ENCODE measurements around the gene EFNB1.

The EFNB1 gene

DNA sequence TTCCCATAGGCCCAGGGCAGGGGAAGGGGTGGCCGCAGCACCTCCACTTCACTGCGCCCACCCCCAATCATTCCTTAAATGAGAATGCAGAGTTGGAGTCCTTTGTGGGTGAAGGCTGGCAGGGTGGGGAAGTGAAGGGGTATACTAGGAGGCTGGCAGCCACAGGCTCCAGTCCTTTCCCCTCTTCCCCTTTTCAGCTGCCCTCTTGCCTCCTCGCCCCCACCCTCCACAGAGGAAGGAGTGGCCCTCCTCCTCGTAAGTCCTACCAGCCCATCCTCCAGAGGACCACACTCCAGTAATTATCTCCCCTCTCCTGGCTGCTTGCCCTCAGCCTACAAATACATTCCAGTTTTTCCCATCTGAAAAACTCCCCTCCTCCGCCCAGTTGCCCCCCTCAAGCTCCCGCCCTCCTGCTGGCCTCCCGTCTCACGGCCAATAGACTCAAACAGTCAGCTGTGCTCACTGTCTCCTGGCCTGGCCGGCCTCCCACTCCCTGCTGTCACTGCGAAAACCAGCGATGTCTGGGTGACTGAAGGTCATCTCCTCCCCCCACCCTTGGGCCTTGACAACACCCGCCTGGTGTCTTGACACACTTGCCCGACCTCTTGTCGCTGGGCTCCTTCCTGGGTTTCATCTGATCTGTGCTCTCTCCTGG lies 38.8 kb downstream of the EFNB1 start:
- Histone ChIP-seq H3K9me3 (ENCODE audit: control insufficient read depth, low read length) (no peaks in the 10 kb centered on the region), H3K27me3 (ENCODE audit: control insufficient read depth, insufficient read depth, low read length, poor library complexity, severe bottlenecking) (no peaks in the 10 kb centered on the region), H3K4me3 (ENCODE audit: insufficient read depth, low read depth, low read length) (no peak overlapping the region), H3K36me3 (ENCODE audit: control insufficient read depth, insufficient read depth, low read length) (no peaks in the 10 kb centered on the region), H3K4me1 (ENCODE audit: control insufficient read depth, insufficient read depth, low read length) (peaks cover 9% of the 10 kb centered on the region), H3K27ac (ENCODE audit: insufficient read depth, low read depth, low read length, poor library complexity, severe bottlenecking) (no peak overlapping the region)
- WGBS, 2 experiments, result 27 to 38% methylated on average over 13 of the region's 14 CpGs

DNA sequence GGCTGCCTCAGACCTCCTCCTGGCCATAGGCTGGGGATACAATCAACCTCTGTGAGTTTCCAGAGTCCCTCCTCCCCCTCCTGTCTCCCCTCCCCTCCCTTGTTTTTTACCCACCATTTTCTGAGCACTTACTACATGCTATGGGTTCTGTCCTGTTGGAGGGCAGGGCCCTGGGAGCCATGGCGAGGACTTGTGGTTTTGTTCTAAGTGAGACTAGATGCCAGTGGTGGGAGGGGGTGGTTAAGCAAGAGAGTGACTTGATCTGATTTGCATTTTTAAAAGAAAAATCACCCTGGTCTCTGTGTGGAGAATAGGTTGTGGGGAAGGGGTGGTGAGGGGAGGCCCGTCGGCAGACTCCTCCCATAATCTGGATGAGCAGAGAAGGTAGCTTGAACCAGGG lies 39.5 kb downstream of the EFNB1 start:
- H3K27ac ChIP-seq (ENCODE audit: insufficient read depth, low read depth, low read length, poor library complexity, severe bottlenecking), result no peak overlapping the region
- peaks cover 9% of the 10 kb centered on the region for H3K4me1 ChIP-seq (ENCODE audit: control insufficient read depth, insufficient read depth, low read length)
- no peaks in the 10 kb centered on the region for H3K36me3 ChIP-seq (ENCODE audit: control insufficient read depth, insufficient read depth, low read length)
- H3K4me3 ChIP-seq (ENCODE audit: insufficient read depth, low read depth, low read length), result no peak overlapping the region
- no peaks in the 10 kb centered on the region for H3K9me3 ChIP-seq (ENCODE audit: control insufficient read depth, low read length)
- no peaks in the 10 kb centered on the region for H3K27me3 ChIP-seq (ENCODE audit: control insufficient read depth, insufficient read depth, low read length, poor library complexity, severe bottlenecking)
- 79 to 83% methylated on average over 3 of the region's 3 CpGs for WGBS, 2 experiments

DNA sequence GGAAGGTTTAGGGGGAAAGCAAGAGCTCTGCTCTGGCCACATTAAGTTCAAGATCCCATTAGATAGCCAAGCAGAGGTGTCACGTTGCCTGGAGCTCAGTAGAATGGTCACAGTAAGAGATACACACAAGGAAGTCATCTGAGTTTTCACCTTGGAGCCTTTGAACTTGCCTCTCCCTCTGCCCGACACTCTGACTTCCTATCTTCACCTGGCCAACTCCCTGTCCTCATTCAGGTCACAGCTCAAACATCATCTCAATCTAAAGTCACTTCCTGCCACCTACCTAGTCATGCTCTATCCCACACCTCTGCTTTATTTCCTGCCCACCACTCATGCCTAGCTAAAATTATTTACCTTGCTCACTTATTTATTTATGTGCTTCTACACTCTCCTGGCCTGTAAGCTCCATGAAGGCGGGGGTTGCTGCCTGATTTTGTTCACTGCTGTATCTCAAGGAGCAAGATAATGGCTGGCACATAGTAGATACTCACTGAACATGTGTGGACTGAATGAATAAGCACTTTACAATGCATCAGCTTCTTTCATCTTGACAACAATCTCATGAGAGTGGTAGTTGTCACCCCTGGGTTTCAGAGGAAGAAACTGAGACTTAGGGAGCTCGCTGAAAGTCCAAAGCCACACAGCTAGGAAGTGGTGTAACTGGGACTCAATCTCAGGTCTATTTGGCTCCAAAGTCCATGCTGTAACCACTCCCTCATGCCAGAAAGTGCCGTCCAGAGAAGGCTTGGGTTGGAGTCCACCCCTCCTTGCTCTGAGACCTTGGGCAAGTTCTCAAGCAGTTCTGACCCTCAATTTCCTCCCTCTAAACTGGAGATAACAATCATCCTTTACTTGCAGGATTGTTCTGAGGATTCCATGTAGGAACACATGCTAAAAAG lies 40.3 kb downstream of the EFNB1 start:
- WGBS, 2 experiments, result 86 to 89% methylated on average over 5 of the region's 5 CpGs
- H3K36me3 ChIP-seq (ENCODE audit: control insufficient read depth, insufficient read depth, low read length), result no peaks in the 10 kb centered on the region
- no peak overlapping the region for H3K4me3 ChIP-seq (ENCODE audit: insufficient read depth, low read depth, low read length)
- H3K4me1 ChIP-seq (ENCODE audit: control insufficient read depth, insufficient read depth, low read length), result peaks cover 9% of the 10 kb centered on the region
- no peak overlapping the region for H3K27ac ChIP-seq (ENCODE audit: insufficient read depth, low read depth, low read length, poor library complexity, severe bottlenecking)
- no peaks in the 10 kb centered on the region for H3K9me3 ChIP-seq (ENCODE audit: control insufficient read depth, low read length)
- H3K27me3 ChIP-seq (ENCODE audit: control insufficient read depth, insufficient read depth, low read length, poor library complexity, severe bottlenecking), result no peaks in the 10 kb centered on the region

DNA sequence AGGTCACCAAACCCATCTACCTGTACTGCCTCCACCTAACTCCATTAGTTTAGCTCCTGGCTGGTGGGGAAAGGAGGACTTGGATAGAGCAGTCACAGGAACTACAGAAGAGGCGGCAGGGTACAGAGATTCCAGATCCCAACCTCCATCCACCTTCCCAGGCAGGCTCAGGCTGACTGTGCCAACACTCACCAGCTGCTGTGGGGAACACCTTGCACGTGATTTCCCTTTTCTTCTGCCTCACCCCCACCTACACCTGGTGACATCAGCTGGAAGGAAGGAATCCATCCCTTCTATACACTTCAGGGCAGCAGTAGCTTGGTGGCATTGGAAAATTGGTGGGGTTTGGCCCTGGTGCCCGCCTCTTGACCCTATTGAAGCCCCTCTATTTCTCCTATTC lies 41.5 kb downstream of the EFNB1 start:
- WGBS, 2 experiments, result 91 to 92% methylated on average over 2 to 3 of the region's 3 CpGs
- no peaks in the 10 kb centered on the region for H3K36me3 ChIP-seq (ENCODE audit: control insufficient read depth, insufficient read depth, low read length)
- no peaks in the 10 kb centered on the region for H3K9me3 ChIP-seq (ENCODE audit: control insufficient read depth, low read length)
- no peak overlapping the region for H3K4me3 ChIP-seq (ENCODE audit: insufficient read depth, low read depth, low read length)
- no peak overlapping the region for H3K27ac ChIP-seq (ENCODE audit: insufficient read depth, low read depth, low read length, poor library complexity, severe bottlenecking)
- H3K4me1 ChIP-seq (ENCODE audit: control insufficient read depth, insufficient read depth, low read length), result peaks cover 9% of the 10 kb centered on the region
- no peaks in the 10 kb centered on the region for H3K27me3 ChIP-seq (ENCODE audit: control insufficient read depth, insufficient read depth, low read length, poor library complexity, severe bottlenecking)

DNA sequence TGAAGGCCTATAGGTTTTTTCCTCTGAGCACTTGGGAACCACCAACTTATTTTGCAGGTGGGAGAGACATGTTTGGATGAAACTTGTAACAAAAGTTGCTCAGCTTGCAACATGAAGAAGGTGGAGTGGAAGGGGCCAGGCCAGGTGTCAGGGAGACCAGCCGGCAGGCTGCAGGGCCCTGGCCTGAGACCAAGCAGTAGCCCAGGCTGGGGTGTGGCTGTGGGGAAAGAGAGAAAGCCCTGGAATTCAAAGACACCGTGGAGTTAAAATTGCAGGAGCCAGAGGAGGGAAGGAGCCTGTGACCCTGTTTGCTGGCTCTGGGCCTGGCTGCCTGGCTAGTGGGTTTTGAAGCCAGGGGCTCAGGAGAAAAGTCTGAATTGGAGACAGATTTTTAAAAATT lies 43.4 kb downstream of the EFNB1 start:
- Histone ChIP-seq H3K4me1 (ENCODE audit: control insufficient read depth, insufficient read depth, low read length) (peaks cover 9% of the 10 kb centered on the region), H3K4me3 (ENCODE audit: insufficient read depth, low read depth, low read length) (no peak overlapping the region), H3K27ac (ENCODE audit: insufficient read depth, low read depth, low read length, poor library complexity, severe bottlenecking) (no peak overlapping the region), H3K27me3 (ENCODE audit: control insufficient read depth, insufficient read depth, low read length, poor library complexity, severe bottlenecking) (no peaks in the 10 kb centered on the region), H3K9me3 (ENCODE audit: control insufficient read depth, low read length) (no peaks in the 10 kb centered on the region), H3K36me3 (ENCODE audit: control insufficient read depth, insufficient read depth, low read length) (no peaks in the 10 kb centered on the region)
- WGBS, 2 experiments, result 33 to 40% methylated on average over 2 of the region's 2 CpGs

DNA sequence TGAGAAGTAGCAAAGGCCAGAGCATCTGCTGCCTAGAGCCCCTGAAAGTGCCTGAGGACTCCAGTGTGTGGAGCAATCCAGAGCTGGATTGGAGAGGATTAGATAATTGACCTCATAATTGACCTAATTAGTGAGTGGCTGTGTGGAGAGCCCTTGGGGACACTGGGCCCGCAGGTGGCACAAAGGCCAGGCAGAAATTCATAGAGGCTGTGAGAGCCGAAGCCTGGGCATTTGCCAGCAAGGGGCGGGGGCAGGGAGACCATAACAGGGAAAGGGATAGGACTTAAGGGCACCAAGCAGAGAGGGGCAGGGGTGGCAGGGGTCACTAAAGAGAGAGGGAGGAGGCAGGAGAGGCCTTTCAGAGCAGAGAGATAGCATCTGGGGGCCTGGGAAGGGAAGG lies 45.3 kb downstream of the EFNB1 start:
- Histone ChIP-seq H3K4me1 (ENCODE audit: control insufficient read depth, insufficient read depth, low read length) (no peaks in the 10 kb centered on the region), H3K4me3 (ENCODE audit: insufficient read depth, low read depth, low read length) (no peak overlapping the region), H3K27me3 (ENCODE audit: control insufficient read depth, insufficient read depth, low read length, poor library complexity, severe bottlenecking) (no peaks in the 10 kb centered on the region), H3K36me3 (ENCODE audit: control insufficient read depth, insufficient read depth, low read length) (no peaks in the 10 kb centered on the region), H3K9me3 (ENCODE audit: control insufficient read depth, low read length) (no peaks in the 10 kb centered on the region), H3K27ac (ENCODE audit: insufficient read depth, low read depth, low read length, poor library complexity, severe bottlenecking) (no peak overlapping the region)
- 94 to 97% methylated on average over 3 of the region's 3 CpGs for WGBS, 2 experiments

DNA sequence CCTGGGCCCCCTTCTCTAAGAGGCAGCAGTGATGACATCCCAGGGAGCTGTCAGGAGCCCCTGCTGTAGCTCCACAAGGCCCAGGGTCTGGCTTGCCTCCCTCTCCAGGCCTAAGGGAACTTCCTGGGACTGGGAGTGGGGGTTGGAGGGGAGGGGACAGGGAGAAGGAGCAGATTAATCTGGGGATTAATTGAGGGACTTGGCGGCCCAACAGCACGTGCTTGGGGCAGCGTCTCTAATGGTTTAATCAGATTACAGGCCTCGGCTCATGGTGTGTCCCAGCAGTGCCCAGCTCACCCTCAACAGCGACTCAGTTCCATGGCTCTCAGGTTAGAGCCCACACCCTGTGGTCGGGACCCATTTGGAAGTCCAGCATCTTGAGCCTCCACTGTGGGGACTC lies 47.9 kb downstream of the EFNB1 start:
- no peaks in the 10 kb centered on the region for H3K36me3 ChIP-seq (ENCODE audit: control insufficient read depth, insufficient read depth, low read length)
- 55 to 64% methylated on average over 6 of the region's 6 CpGs for WGBS, 2 experiments
- no peak overlapping the region for H3K27ac ChIP-seq (ENCODE audit: insufficient read depth, low read depth, low read length, poor library complexity, severe bottlenecking)

DNA sequence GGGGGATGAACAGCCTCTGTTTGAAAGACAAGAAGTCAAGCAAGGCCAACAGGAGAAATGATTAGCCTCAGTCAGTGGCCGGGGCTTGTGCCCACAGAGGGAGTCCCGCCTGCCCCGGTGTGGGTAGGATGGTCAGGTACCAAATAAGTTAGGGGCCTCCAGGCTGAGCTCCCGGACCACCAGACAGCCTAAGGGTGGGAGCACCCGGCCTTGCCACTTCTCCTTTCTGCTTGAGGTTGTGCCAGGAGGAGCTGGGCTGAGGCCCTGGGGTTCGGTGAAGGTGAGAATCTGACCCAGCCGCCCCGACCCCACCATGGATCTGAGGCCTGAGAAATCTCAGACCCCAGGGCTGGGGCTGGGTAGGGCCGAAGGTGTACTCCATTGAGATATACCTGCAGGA lies 48.8 kb downstream of the EFNB1 start:
- H3K4me1 ChIP-seq (ENCODE audit: control insufficient read depth, insufficient read depth, low read length), result peaks cover 20% of the 10 kb centered on the region
- no peaks in the 10 kb centered on the region for H3K27me3 ChIP-seq (ENCODE audit: control insufficient read depth, insufficient read depth, low read length, poor library complexity, severe bottlenecking)
- H3K36me3 ChIP-seq (ENCODE audit: control insufficient read depth, insufficient read depth, low read length), result no peaks in the 10 kb centered on the region
- WGBS, 2 experiments, result 91 to 94% methylated on average over 9 of the region's 9 CpGs
- no peak overlapping the region for H3K4me3 ChIP-seq (ENCODE audit: insufficient read depth, low read depth, low read length)
- H3K9me3 ChIP-seq (ENCODE audit: control insufficient read depth, low read length), result no peaks in the 10 kb centered on the region
- no peak overlapping the region for H3K27ac ChIP-seq (ENCODE audit: insufficient read depth, low read depth, low read length, poor library complexity, severe bottlenecking)

More for the DNA sequence above, 47.9 kb downstream of the EFNB1 start:
- H3K9me3 ChIP-seq (ENCODE audit: control insufficient read depth, low read length), result no peaks in the 10 kb centered on the region
- H3K4me3 ChIP-seq (ENCODE audit: insufficient read depth, low read depth, low read length), result no peak overlapping the region
- peaks cover 15% of the 10 kb centered on the region for H3K4me1 ChIP-seq (ENCODE audit: control insufficient read depth, insufficient read depth, low read length)
- H3K27me3 ChIP-seq (ENCODE audit: control insufficient read depth, insufficient read depth, low read length, poor library complexity, severe bottlenecking), result no peaks in the 10 kb centered on the region

DNA sequence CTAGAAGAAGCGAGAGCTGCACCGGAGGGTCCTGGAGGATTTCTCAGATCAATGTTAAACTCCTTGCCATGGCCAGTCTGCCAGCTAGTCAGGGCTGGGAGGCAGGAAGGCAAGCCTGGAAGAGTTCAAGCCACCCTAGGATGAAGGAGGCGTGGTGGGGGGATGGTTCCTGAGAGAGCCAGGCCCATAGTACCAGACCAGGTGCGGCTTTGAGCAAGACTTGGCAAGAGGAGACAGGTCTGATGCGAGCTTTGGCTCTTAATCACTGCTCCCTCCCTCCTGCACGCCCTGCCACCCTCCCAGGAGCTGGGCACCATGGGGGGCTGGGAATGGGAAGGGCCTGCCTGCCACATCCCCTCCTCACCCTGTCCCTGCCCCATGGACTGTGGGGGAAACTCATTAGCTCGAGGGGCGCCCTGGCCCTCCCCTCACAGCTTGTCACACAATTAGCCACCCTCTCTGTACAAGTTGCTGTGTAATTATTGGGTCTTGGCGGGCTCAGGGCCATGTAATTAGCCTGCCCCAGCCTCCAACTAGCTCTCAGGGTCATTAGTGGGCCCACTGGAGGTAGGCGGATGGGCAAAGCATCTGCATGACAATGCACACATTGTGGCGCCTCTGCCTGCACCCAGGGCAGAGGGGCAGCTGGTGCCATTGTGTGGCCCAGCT lies 50.3 kb downstream of the EFNB1 start:
- no peaks in the 10 kb centered on the region for H3K36me3 ChIP-seq (ENCODE audit: control insufficient read depth, insufficient read depth, low read length)
- H3K4me3 ChIP-seq (ENCODE audit: insufficient read depth, low read depth, low read length), result no peak overlapping the region
- 73 to 75% methylated on average over 9 to 11 of the region's 11 CpGs for WGBS, 2 experiments
- no peak overlapping the region for H3K27ac ChIP-seq (ENCODE audit: insufficient read depth, low read depth, low read length, poor library complexity, severe bottlenecking)
- H3K9me3 ChIP-seq (ENCODE audit: control insufficient read depth, low read length), result no peaks in the 10 kb centered on the region
- H3K27me3 ChIP-seq (ENCODE audit: control insufficient read depth, insufficient read depth, low read length, poor library complexity, severe bottlenecking), result no peaks in the 10 kb centered on the region
- peaks cover 20% of the 10 kb centered on the region for H3K4me1 ChIP-seq (ENCODE audit: control insufficient read depth, insufficient read depth, low read length)

Data from ectodermal cell (in vitro differentiated cells).